ENCODE data around the gene PDRG1.

PDRG1 gene

DNA sequence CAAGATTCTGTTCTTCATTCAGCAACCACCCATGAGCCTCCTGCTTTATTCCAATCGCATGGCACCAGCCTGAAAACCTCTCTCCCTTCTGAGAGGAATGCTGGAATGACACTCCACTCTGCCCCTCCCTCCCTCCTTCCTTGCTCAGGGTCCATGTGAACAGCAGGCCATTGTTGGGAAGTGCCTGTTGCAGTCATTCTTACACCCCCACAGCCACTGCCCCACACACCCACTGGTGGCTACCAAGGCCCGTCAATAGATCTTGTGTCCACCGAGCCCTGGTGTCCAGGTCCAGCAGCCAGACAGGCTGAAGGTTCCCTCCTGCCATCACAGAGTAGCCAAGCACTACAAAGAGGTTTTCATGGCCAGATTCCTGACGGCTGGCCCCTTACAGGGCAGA, 6.5 kb downstream of the PDRG1 start:
- Histone ChIP-seq H3K79me2 (ENCODE audit: insufficient read depth, low read length) (peaks cover 7% of the 10 kb centered on the region), H4K20me1 (ENCODE audit: insufficient read depth, low read length) (no peaks in the 10 kb centered on the region), H3K4me2 (ENCODE audit: low read length) (no peak overlapping the region), H3K4me3 (ENCODE audit: low read depth, low read length, poor library complexity, severe bottlenecking) (no peak overlapping the region), H3K36me3 (ENCODE audit: insufficient read depth, low read length) (peaks cover 71% of the 10 kb centered on the region), H3K4me1 (ENCODE audit: insufficient read depth, low read length, severe bottlenecking) (peaks cover 5% of the 10 kb centered on the region), H3K9ac (ENCODE audit: low read length) (no peak overlapping the region), H3F3A (ENCODE audit: insufficient read depth, low read length) (no peaks in the 10 kb centered on the region), H2AFZ (ENCODE audit: low read length) (no peak overlapping the region), H3K9me3 (ENCODE audit: low read length) (no peaks in the 10 kb centered on the region), H3K9me2 (ENCODE audit: low read depth, low read length) (no peaks in the 10 kb centered on the region), H3K27ac (ENCODE audit: low read depth, low read length, poor library complexity, severe bottlenecking) (no peak overlapping the region), H3K27me3 (ENCODE audit: insufficient read depth, low read length) (no peaks in the 10 kb centered on the region)
- TF ChIP-seq, protein P1, sequence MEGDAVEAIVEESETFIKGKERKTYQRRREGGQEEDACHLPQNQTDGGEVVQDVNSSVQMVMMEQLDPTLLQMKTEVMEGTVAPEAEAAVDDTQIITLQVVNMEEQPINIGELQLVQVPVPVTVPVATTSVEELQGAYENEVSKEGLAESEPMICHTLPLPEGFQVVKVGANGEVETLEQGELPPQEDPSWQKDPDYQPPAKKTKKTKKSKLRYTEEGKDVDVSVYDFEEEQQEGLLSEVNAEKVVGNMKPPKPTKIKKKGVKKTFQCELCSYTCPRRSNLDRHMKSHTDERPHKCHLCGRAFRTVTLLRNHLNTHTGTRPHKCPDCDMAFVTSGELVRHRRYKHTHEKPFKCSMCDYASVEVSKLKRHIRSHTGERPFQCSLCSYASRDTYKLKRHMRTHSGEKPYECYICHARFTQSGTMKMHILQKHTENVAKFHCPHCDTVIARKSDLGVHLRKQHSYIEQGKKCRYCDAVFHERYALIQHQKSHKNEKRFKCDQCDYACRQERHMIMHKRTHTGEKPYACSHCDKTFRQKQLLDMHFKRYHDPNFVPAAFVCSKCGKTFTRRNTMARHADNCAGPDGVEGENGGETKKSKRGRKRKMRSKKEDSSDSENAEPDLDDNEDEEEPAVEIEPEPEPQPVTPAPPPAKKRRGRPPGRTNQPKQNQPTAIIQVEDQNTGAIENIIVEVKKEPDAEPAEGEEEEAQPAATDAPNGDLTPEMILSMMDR (IDR thresholded peaks at IDR 0.05; ENCODE audit: low read length) = no peak
- no peak for TF ChIP-seq EZH2 (IDR thresholded peaks at IDR 0.05; ENCODE audit: borderline replicate concordance, low read length)

DNA sequence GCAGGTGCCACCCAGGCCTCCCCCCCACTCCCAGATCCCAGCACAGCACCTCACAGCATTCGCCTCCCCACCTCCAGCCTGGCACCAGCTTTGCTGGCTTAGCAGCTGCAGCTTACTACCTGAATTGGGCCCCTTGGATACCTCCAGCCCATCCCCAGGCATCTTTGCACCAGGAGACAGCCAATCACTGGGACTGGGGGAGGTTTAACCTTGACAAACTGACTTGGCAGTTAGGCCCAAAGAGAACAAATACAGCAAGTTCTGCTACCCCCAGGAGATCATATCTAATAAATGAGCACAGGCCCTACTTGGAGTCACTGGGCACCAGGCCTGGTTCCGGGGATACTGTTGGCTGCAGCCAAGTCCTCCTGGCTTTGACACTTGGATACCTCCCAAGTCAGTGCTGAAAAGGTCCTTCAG, 8.8 kb downstream of the PDRG1 start:
- Histone ChIP-seq H3K4me3 (ENCODE audit: low read depth, low read length, poor library complexity, severe bottlenecking) (no peak overlapping the region), H3K9me2 (ENCODE audit: low read depth, low read length) (no peaks in the 10 kb centered on the region), H3K27ac (ENCODE audit: low read depth, low read length, poor library complexity, severe bottlenecking) (no peak overlapping the region), H4K20me1 (ENCODE audit: insufficient read depth, low read length) (no peaks in the 10 kb centered on the region), H2AFZ (ENCODE audit: low read length) (no peak overlapping the region), H3K79me2 (ENCODE audit: insufficient read depth, low read length) (no peaks in the 10 kb centered on the region), H3K36me3 (ENCODE audit: insufficient read depth, low read length) (peaks cover 48% of the 10 kb centered on the region), H3K9me3 (ENCODE audit: low read length) (no peaks in the 10 kb centered on the region), H3K4me1 (ENCODE audit: insufficient read depth, low read length, severe bottlenecking) (no peaks in the 10 kb centered on the region), H3F3A (ENCODE audit: insufficient read depth, low read length) (no peaks in the 10 kb centered on the region), H3K4me2 (ENCODE audit: low read length) (no peak overlapping the region), H3K9ac (ENCODE audit: low read length) (no peak overlapping the region), H3K27me3 (ENCODE audit: insufficient read depth, low read length) (no peaks in the 10 kb centered on the region)
- TF ChIP-seq, protein P1 (IDR thresholded peaks at IDR 0.05; ENCODE audit: low read length) = no peak
- TF ChIP-seq EZH2 (IDR thresholded peaks at IDR 0.05; ENCODE audit: borderline replicate concordance, low read length) = no peak

DNA sequence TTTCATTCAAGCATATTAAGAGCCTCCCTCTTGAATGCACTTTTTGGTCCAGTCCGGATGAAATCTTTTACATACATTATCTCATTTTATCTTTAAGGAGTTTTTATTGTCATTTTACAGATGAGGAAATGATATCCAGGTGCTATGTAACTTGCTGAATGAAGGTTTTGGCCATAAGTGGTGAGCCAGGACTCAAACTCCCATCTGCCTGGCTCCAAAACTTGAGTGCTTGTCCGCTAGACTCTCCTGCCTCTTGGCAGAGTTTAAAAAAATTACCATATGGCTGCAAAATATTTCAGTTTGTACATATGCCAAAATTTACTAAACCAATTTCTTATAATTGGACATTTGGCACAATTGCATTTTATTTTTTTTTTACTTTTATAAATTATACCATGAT, 12.2 kb downstream of the PDRG1 start:
- Histone ChIP-seq H3K36me3 (ENCODE audit: insufficient read depth, low read length) (peaks cover 14% of the 10 kb centered on the region), H3K9me3 (ENCODE audit: low read length) (no peaks in the 10 kb centered on the region), H3K4me2 (ENCODE audit: low read length) (no peak overlapping the region), H3K4me1 (ENCODE audit: insufficient read depth, low read length, severe bottlenecking) (no peaks in the 10 kb centered on the region), H3K27me3 (ENCODE audit: insufficient read depth, low read length) (no peaks in the 10 kb centered on the region), H4K20me1 (ENCODE audit: insufficient read depth, low read length) (no peaks in the 10 kb centered on the region), H2AFZ (ENCODE audit: low read length) (no peak overlapping the region), H3K27ac (ENCODE audit: low read depth, low read length, poor library complexity, severe bottlenecking) (no peak overlapping the region), H3F3A (ENCODE audit: insufficient read depth, low read length) (no peaks in the 10 kb centered on the region), H3K9me2 (ENCODE audit: low read depth, low read length) (no peaks in the 10 kb centered on the region), H3K9ac (ENCODE audit: low read length) (no peak overlapping the region), H3K79me2 (ENCODE audit: insufficient read depth, low read length) (no peaks in the 10 kb centered on the region), H3K4me3 (ENCODE audit: low read depth, low read length, poor library complexity, severe bottlenecking) (no peak overlapping the region)
- no peak for TF ChIP-seq EZH2 (IDR thresholded peaks at IDR 0.05; ENCODE audit: borderline replicate concordance, low read length)
- TF ChIP-seq, protein P1 (IDR thresholded peaks at IDR 0.05; ENCODE audit: low read length) = no peak

Measured in OCI-LY1 (cell line).